Measurements from ENCODE around the gene ZSWIM1. TPM values are rescaled to one million over a fixed set of nuclear protein-coding genes. Genes with fewer than 3 reads are reported as not detected.

ZSWIM1 gene
- total and polyA plus RNA-seq, 2 of the 13 experiments (the other 11 are each of a cell fraction or from before 2014, with no cell fraction given), result 9.5 to 11.7 TPM

GRCh38 chr20:45857114-45857881 lies 23.7 kb upstream of the ZSWIM1 start, which contains the start of the genes ACOT8 and ZSWIM3 (continued):
- TF ChIP-seq ZBTB44 (CRISPR knock-in tag; IDR thresholded peaks at IDR 0.05) (peak; percentile 82; the same call in 1 of the 2 replicates), GFI1 (CRISPR knock-in tag; IDR thresholded peaks at IDR 0.05; ENCODE audit: borderline replicate concordance) (peak; percentile 9; the same call in 1 of the 2 replicates), ZNF629 (CRISPR knock-in tag; conservative IDR thresholded peaks at IDR 0.05) (no peak), ZNF160 (CRISPR knock-in tag; IDR thresholded peaks at IDR 0.05) (no peak), ZNF766 (CRISPR knock-in tag; IDR thresholded peaks at IDR 0.05; ENCODE audit: borderline replicate concordance) (peak; percentile 52), ZNF709 (CRISPR knock-in tag; IDR thresholded peaks at IDR 0.05) (peak; percentile 92; the same call in 1 of the 2 replicates), HMGXB4 (CRISPR knock-in tag; IDR thresholded peaks at IDR 0.05; ENCODE audit: borderline replicate concordance in 1 of 2, low read depth in 1 of 2) (peak; percentile 74 to 81), STAT6 (CRISPR knock-in tag; IDR thresholded peaks at IDR 0.05; ENCODE audit: borderline replicate concordance) (no peak; the same call in 1 of the 2 replicates), ARNTL (CRISPR knock-in tag; IDR thresholded peaks at IDR 0.05) (no peak), ERF (CRISPR knock-in tag; IDR thresholded peaks at IDR 0.05) (peak; percentile 85), ZSCAN20 (CRISPR knock-in tag; IDR thresholded peaks at IDR 0.05; ENCODE audit: borderline replicate concordance) (no peak; the same call in 1 of the 2 replicates), ZNF772 (CRISPR knock-in tag; IDR thresholded peaks at IDR 0.05) (peak; percentile 57; the same call in 1 of the 2 replicates), ZNF710 (CRISPR knock-in tag; IDR thresholded peaks at IDR 0.05; ENCODE audit: borderline replicate concordance) (no peak; the same call in none of the 2 replicates), ZNF451 (CRISPR knock-in tag; IDR thresholded peaks at IDR 0.05) (no peak), ZFP82 (CRISPR knock-in tag; IDR thresholded peaks at IDR 0.05; ENCODE audit: borderline replicate concordance) (no peak), TEAD3 (CRISPR knock-in tag; optimal IDR thresholded peaks at IDR 0.05; ENCODE audit: borderline replicate concordance) (peak; percentile 69), MAF1 (CRISPR knock-in tag; IDR thresholded peaks at IDR 0.05; ENCODE audit: borderline replicate concordance) (peak; percentile 40; the same call in 1 of the 2 replicates), KDM1A (CRISPR knock-in tag; IDR thresholded peaks at IDR 0.05) (no peak), MEF2D (CRISPR knock-in tag; IDR thresholded peaks at IDR 0.05) (no peak; the same call in 1 of the 2 replicates)
